HepG2 (cell line): ENCODE measurements around the gene EIF3A. TPM values are rescaled to one million over a fixed set of nuclear protein-coding genes. Genes with fewer than 3 reads are reported as not detected.

Source experiments
- ARHGAP35 ChIP-seq: sonication (generic); formaldehyde crosslinking; IDR thresholded peaks from 2 replicates; pipeline ENCODE4 v1.9.0; 2022; ENCODE audit warnings: mild to moderate bottlenecking, inconsistent platforms, moderate library complexity, missing genetic modification reagents, borderline replicate concordance
- ARNT2 ChIP-seq: sonication (generic); formaldehyde crosslinking; IDR thresholded peaks from 2 replicates; pipeline ENCODE4 v1.8.0; 2022; ENCODE audit warnings: mild to moderate bottlenecking, low read depth, missing genetic modification reagents, moderate library complexity
- ARNTL ChIP-seq: sonication (generic); formaldehyde crosslinking; IDR thresholded peaks from 2 replicates; pipeline ENCODE4 v1.4.0; 2020; ENCODE audit warnings: mild to moderate bottlenecking, missing genetic modification reagents
- CBFB ChIP-seq: sonication (generic); formaldehyde crosslinking; IDR thresholded peaks from 2 replicates; pipeline ENCODE4 v1.4.0; 2020; ENCODE audit warnings: missing genetic modification reagents
- E2F2 ChIP-seq: sonication (generic); formaldehyde crosslinking; IDR thresholded peaks from 2 replicates; pipeline ENCODE4 v1.4.0; 2020; ENCODE audit warnings: missing genetic modification reagents, borderline replicate concordance
- EHMT2 ChIP-seq: fragments of 200-600 bp; sonication (generic); IDR thresholded peaks from 2 replicates; pipeline ENCODE4 v1.7.0; 2017; ENCODE audit warnings: antibody characterized with exemption, low read depth, low read length, borderline replicate concordance
- HNF1B ChIP-seq: sonication (generic); formaldehyde crosslinking; IDR thresholded peaks from 2 replicates; pipeline ENCODE4 v1.5.1; 2020; ENCODE audit warnings: mild to moderate bottlenecking, moderate library complexity, missing genetic modification reagents
- NCOA1 ChIP-seq: sonication (generic); formaldehyde crosslinking; IDR thresholded peaks from 2 replicates; pipeline ENCODE4 v1.9.0; 2021; ENCODE audit warnings: missing genetic modification reagents
- NFIB ChIP-seq: sonication (generic); formaldehyde crosslinking; IDR thresholded peaks from 2 replicates; pipeline ENCODE4 v1.9.0; 2021; ENCODE audit warnings: missing genetic modification reagents, mild to moderate bottlenecking, borderline replicate concordance
- NR2F6 ChIP-seq, 2 experiments: IDR thresholded peaks; 2 replicates each; pipeline ENCODE4 v1.6.1; 2016; ENCODE audit warnings: antibody characterized with exemption in 1 of 2, mild to moderate bottlenecking in 1 of 2
- PHF8 ChIP-seq: sonication (generic); formaldehyde crosslinking; IDR thresholded peaks from 2 replicates; pipeline ENCODE4 v1.5.0; 2020; ENCODE audit warnings: missing genetic modification reagents
- PPARG ChIP-seq: conservative IDR thresholded peaks from 2 replicates; pipeline ENCODE4 v1.6.1; 2016; ENCODE audit warnings: missing biosample characterization, missing genetic modification reagents
- RBAK ChIP-seq: sonication (generic); formaldehyde crosslinking; IDR thresholded peaks from 2 replicates; pipeline ENCODE4 v1.5.1; 2020; ENCODE audit warnings: mild to moderate bottlenecking, missing genetic modification reagents
- ZNF331 ChIP-seq: sonication (generic); formaldehyde crosslinking; IDR thresholded peaks from 2 replicates; pipeline ENCODE4 v1.4.0; 2020; ENCODE audit warnings: missing genetic modification reagents
- polyA plus RNA-seq, 8 experiments: library from polyadenylated mRNA; depleted of rRNA in 3 of 8; stranded (reverse) in 7 of 8; unstranded in 1 of 8; fragments of >200 nt; fragmentation: Illumina TruSeq in 4 of 8; extraction: Trizol in 4 of 8; gene quantifications; 2 replicates each; pipeline versions ENCODE4 v1.2.1 to v1.2.3, GENCODE V29; 2011 to 2016; ENCODE audit warnings: low read depth in 4 of 8, missing spikeins in 1 of 8, mixed read lengths in 1 of 8; ENCODE audit not compliant: insufficient read depth in 1 of 8
- total RNA-seq, 5 experiments: library from RNA; depleted of rRNA; stranded (reverse); fragments of >200 nt; fragmentation: Illumina TruSeq; extraction: Trizol; gene quantifications; 2 replicates each; pipeline ENCODE4 v1.2.3, GENCODE V29; 2016; ENCODE audit warnings: low read depth in 1 of 5
- TF ChIP-seq, protein P1 (sequence below): sonication (generic); formaldehyde crosslinking; IDR thresholded peaks from 2 replicates; pipeline ENCODE4 v1.4.0; 2020; ENCODE audit warnings: mild to moderate bottlenecking, missing genetic modification reagents, borderline replicate concordance
- TF ChIP-seq, protein P2 (sequence below): sonication (generic); formaldehyde crosslinking; IDR thresholded peaks from 2 replicates; pipeline ENCODE4 v1.4.0; 2020; ENCODE audit warnings: missing genetic modification reagents, borderline replicate concordance
- TF ChIP-seq, protein P3 (sequence below): sonication (generic); formaldehyde crosslinking; IDR thresholded peaks from 2 replicates; pipeline ENCODE4 v1.4.0; 2020; ENCODE audit warnings: mild to moderate bottlenecking, missing genetic modification reagents
- TF ChIP-seq, protein P4 (sequence below): sonication (generic); formaldehyde crosslinking; IDR thresholded peaks from 2 replicates; pipeline ENCODE4 v1.4.0; 2020; ENCODE audit warnings: low read depth, mild to moderate bottlenecking, missing genetic modification reagents

The EIF3A gene
- total and polyA plus RNA-seq, 2 of the 13 experiments (the other 11 are each of a cell fraction or from before 2014, with no cell fraction given), result 25.6 to 117 TPM

- TF ChIP-seq, protein P1, sequence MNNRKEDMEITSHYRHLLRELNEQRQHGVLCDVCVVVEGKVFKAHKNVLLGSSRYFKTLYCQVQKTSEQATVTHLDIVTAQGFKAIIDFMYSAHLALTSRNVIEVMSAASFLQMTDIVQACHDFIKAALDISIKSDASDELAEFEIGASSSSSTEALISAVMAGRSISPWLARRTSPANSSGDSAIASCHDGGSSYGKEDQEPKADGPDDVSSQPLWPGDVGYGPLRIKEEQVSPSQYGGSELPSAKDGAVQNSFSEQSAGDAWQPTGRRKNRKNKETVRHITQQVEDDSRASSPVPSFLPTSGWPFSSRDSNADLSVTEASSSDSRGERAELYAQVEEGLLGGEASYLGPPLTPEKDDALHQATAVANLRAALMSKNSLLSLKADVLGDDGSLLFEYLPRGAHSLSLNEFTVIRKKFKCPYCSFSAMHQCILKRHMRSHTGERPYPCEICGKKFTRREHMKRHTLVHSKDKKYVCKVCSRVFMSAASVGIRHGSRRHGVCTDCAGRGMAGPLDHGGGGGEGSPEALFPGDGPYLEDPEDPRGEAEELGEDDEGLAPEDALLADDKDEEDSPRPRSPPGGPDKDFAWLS (CRISPR knock-in tag), result no peak
- TF ChIP-seq E2F2 (no peak), ZNF331 (peak; percentile 77; the same call in 1 of the 2 replicates), PPARG (CRISPR knock-in tag) (peak; percentile 76), NFIB (CRISPR knock-in tag) (no peak), ARHGAP35 (CRISPR knock-in tag) (no peak), PHF8 (CRISPR knock-in tag) (peak; percentile 32; the same call in 1 of the 2 replicates), HNF1B (CRISPR knock-in tag) (peak; percentile 85), EHMT2 (peak; percentile 37; the same call in 1 of the 2 replicates), ARNT2 (0 out of 2 replicates have a peak, but pooled peaks have one; percentile 49), CBFB (peak; percentile 78), NCOA1 (CRISPR knock-in tag) (no peak), NR2F6 (IDR thresholded peaks at IDR 0.05) (peak; percentile 73), NR2F6 (CRISPR knock-in tag; IDR thresholded peaks at IDR 0.05) (peak; percentile 65; the same call in 1 of the 2 replicates), ARNTL (CRISPR knock-in tag) (peak; percentile 61; the same call in 1 of the 2 replicates), RBAK (CRISPR knock-in tag) (no peak)
- TF ChIP-seq, protein P2, sequence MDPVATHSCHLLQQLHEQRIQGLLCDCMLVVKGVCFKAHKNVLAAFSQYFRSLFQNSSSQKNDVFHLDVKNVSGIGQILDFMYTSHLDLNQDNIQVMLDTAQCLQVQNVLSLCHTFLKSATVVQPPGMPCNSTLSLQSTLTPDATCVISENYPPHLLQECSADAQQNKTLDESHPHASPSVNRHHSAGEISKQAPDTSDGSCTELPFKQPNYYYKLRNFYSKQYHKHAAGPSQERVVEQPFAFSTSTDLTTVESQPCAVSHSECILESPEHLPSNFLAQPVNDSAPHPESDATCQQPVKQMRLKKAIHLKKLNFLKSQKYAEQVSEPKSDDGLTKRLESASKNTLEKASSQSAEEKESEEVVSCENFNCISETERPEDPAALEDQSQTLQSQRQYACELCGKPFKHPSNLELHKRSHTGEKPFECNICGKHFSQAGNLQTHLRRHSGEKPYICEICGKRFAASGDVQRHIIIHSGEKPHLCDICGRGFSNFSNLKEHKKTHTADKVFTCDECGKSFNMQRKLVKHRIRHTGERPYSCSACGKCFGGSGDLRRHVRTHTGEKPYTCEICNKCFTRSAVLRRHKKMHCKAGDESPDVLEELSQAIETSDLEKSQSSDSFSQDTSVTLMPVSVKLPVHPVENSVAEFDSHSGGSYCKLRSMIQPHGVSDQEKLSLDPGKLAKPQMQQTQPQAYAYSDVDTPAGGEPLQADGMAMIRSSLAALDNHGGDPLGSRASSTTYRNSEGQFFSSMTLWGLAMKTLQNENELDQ (CRISPR knock-in tag), result no peak
- TF ChIP-seq, protein P3, sequence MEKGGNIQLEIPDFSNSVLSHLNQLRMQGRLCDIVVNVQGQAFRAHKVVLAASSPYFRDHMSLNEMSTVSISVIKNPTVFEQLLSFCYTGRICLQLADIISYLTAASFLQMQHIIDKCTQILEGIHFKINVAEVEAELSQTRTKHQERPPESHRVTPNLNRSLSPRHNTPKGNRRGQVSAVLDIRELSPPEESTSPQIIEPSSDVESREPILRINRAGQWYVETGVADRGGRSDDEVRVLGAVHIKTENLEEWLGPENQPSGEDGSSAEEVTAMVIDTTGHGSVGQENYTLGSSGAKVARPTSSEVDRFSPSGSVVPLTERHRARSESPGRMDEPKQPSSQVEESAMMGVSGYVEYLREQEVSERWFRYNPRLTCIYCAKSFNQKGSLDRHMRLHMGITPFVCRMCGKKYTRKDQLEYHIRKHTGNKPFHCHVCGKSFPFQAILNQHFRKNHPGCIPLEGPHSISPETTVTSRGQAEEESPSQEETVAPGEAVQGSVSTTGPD (CRISPR knock-in tag), result peak; percentile 84
- TF ChIP-seq, protein P4, sequence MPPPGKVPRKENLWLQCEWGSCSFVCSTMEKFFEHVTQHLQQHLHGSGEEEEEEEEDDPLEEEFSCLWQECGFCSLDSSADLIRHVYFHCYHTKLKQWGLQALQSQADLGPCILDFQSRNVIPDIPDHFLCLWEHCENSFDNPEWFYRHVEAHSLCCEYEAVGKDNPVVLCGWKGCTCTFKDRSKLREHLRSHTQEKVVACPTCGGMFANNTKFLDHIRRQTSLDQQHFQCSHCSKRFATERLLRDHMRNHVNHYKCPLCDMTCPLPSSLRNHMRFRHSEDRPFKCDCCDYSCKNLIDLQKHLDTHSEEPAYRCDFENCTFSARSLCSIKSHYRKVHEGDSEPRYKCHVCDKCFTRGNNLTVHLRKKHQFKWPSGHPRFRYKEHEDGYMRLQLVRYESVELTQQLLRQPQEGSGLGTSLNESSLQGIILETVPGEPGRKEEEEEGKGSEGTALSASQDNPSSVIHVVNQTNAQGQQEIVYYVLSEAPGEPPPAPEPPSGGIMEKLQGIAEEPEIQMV, result no peak
These were observed 39.8 kb upstream of the EIF3A start (continued) for GRCh38 chr10:119120413-119120867.
